Measurements from ENCODE around the gene NKAIN2.
A peak's percentile ranks its signal among the peaks of the same experiment; 100 is the strongest.

NKAIN2 gene

DNA sequence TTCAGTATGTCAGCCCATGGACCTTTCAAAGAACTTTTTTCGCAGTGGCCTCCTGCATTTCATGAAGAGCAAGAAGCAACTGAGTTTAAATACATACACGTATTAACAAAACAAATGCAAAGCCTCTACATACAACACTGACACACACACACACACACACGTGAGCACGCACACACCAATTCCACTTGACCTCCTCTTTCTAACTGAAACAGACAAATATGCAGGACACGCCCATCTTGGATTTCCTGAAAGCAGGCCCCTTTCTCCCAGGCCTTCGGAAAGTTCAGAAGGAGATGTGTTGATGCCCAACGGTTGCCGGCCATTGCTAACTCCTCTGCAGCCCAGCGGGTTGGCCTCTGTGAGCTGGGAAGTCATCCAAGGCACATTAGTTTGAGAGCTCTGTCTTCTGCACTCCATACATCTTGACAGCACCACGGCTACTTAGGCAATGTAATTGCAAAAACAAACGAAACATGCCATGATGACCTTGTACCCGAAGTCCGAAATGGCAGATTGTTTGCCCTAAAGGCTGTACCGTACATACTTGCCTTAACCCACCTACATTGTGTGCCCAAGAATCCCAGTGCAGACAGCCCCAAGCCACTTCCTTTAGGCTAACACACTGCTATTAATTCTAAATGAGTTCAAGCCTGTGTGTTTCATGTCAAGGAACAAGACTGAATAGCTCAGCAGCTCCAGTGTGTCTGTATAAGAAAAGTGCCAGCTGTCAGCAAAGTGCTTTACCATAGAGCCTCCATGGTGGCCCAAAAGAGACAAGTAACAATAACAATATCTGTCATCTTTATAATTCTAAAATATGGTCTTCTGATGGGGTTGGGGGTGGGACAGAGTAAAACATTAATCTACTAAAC, 1019.8 kb downstream of the NKAIN2 start (continued):
- TF ChIP-seq, protein P1, sequence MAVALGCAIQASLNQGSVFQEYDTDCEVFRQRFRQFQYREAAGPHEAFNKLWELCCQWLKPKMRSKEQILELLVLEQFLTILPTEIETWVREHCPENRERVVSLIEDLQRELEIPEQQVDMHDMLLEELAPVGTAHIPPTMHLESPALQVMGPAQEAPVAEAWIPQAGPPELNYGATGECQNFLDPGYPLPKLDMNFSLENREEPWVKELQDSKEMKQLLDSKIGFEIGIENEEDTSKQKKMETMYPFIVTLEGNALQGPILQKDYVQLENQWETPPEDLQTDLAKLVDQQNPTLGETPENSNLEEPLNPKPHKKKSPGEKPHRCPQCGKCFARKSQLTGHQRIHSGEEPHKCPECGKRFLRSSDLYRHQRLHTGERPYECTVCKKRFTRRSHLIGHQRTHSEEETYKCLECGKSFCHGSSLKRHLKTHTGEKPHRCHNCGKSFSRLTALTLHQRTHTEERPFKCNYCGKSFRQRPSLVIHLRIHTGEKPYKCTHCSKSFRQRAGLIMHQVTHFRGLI (tag by site-specific recombination; IDR thresholded peaks at IDR 0.05) = peak; percentile 99
- TF ChIP-seq ZBTB17 (tag by site-specific recombination; IDR thresholded peaks at IDR 0.05) (peak; percentile 79), ZNF837 (tag by site-specific recombination; IDR thresholded peaks at IDR 0.05) (no peak), ZNF843 (tag by site-specific recombination; IDR thresholded peaks at IDR 0.05) (peak; percentile 71), ZNF561 (tag by site-specific recombination; IDR thresholded peaks at IDR 0.05; ENCODE audit: borderline replicate concordance) (0 out of 2 replicates have a peak, but pooled peaks have one; percentile 15), ZNF24 (tag by site-specific recombination; IDR thresholded peaks at IDR 0.05) (0 out of 2 replicates have a peak, but pooled peaks have one; percentile 20), KLF9 (tag by site-specific recombination; IDR thresholded peaks at IDR 0.05; ENCODE audit: low read depth) (peak; percentile 72)
- TF ChIP-seq, protein P2, sequence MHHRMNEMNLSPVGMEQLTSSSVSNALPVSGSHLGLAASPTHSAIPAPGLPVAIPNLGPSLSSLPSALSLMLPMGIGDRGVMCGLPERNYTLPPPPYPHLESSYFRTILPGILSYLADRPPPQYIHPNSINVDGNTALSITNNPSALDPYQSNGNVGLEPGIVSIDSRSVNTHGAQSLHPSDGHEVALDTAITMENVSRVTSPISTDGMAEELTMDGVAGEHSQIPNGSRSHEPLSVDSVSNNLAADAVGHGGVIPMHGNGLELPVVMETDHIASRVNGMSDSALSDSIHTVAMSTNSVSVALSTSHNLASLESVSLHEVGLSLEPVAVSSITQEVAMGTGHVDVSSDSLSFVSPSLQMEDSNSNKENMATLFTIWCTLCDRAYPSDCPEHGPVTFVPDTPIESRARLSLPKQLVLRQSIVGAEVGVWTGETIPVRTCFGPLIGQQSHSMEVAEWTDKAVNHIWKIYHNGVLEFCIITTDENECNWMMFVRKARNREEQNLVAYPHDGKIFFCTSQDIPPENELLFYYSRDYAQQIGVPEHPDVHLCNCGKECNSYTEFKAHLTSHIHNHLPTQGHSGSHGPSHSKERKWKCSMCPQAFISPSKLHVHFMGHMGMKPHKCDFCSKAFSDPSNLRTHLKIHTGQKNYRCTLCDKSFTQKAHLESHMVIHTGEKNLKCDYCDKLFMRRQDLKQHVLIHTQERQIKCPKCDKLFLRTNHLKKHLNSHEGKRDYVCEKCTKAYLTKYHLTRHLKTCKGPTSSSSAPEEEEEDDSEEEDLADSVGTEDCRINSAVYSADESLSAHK (tag by site-specific recombination; IDR thresholded peaks at IDR 0.05) = peak; percentile 74

DNA sequence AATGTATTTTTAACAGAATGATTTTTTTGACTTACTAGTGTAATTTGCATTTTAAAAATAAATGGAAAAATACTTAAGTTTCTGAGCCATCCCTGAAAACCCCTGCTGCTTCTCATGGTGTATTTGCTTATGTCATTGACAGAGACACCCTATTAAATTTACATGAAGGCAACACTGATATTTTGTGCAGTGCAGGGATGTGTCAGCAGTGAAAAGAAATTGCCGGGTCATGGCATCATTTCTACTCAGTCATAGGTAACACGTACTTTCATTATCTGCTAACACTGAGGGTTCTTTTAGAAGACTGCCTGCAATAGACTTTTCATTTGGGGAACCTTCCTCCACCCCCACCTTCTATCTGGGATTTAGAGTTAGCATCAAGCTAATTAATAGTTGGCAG, 1021.9 kb downstream of the NKAIN2 start:
- H3K9me3 ChIP-seq (ENCODE audit: control insufficient read depth, insufficient read depth, low read depth, low read length) = no peaks in the 10 kb centered on the region; the same call in 1 of the 2 replicates
- peaks cover 40% of the 10 kb centered on the region for H3K4me1 ChIP-seq (ENCODE audit: control insufficient read depth, insufficient read depth, low read length)
- CTCF ChIA-PET = no interaction called here
- H3K36me3 ChIP-seq (ENCODE audit: control insufficient read depth in 2 of 2, insufficient read depth in 1 of 2, low read length in 2 of 2) = no peaks in the 10 kb centered on the region
- POLR2A ChIA-PET = no interaction called here
- H3K27ac ChIP-seq (ENCODE audit: extremely low read depth, low read depth, low read length) = no peak overlapping the region
- H3K4me3 ChIP-seq (ENCODE audit: low read depth, low read length) = no peak overlapping the region
- TF ChIP-seq ZNF660 (tag by site-specific recombination; IDR thresholded peaks at IDR 0.05) (no peak), GLIS1 (tag by site-specific recombination; IDR thresholded peaks at IDR 0.05) (no peak), GLIS2 (tag by site-specific recombination; IDR thresholded peaks at IDR 0.05) (no peak), SP7 (tag by site-specific recombination; IDR thresholded peaks at IDR 0.05) (no peak), ZFHX2 (tag by site-specific recombination; conservative IDR thresholded peaks at IDR 0.05) (no peak), ZNF16 (tag by site-specific recombination; IDR thresholded peaks at IDR 0.05; ENCODE audit: low read depth) (no peak), ZBTB17 (tag by site-specific recombination; IDR thresholded peaks at IDR 0.05) (no peak), ZNF610 (tag by site-specific recombination; IDR thresholded peaks at IDR 0.05; ENCODE audit: borderline replicate concordance) (no peak), ZNF350 (tag by site-specific recombination; IDR thresholded peaks at IDR 0.05) (no peak), GLI2 (tag by site-specific recombination; IDR thresholded peaks at IDR 0.05; ENCODE audit: borderline replicate concordance, low read depth) (no peak), ZNF626 (tag by site-specific recombination; IDR thresholded peaks at IDR 0.05) (no peak), ZNF292 (tag by site-specific recombination; IDR thresholded peaks at IDR 0.05; ENCODE audit: borderline replicate concordance, low read depth) (no peak), GLI4 (tag by site-specific recombination; IDR thresholded peaks at IDR 0.05) (no peak), ZNF521 (tag by site-specific recombination; IDR thresholded peaks at IDR 0.05) (no peak), ZNF664 (tag by site-specific recombination; IDR thresholded peaks at IDR 0.05) (no peak), ZNF416 (tag by site-specific recombination; IDR thresholded peaks at IDR 0.05) (no peak)
- TF ChIP-seq, protein P3, sequence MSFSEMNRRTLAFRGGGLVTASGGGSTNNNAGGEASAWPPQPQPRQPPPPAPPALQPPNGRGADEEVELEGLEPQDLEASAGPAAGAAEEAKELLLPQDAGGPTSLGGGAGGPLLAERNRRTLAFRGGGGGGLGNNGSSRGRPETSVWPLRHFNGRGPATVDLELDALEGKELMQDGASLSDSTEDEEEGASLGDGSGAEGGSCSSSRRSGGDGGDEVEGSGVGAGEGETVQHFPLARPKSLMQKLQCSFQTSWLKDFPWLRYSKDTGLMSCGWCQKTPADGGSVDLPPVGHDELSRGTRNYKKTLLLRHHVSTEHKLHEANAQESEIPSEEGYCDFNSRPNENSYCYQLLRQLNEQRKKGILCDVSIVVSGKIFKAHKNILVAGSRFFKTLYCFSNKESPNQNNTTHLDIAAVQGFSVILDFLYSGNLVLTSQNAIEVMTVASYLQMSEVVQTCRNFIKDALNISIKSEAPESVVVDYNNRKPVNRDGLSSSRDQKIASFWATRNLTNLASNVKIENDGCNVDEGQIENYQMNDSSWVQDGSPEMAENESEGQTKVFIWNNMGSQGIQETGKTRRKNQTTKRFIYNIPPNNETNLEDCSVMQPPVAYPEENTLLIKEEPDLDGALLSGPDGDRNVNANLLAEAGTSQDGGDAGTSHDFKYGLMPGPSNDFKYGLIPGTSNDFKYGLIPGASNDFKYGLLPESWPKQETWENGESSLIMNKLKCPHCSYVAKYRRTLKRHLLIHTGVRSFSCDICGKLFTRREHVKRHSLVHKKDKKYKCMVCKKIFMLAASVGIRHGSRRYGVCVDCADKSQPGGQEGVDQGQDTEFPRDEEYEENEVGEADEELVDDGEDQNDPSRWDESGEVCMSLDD (tag by site-specific recombination; IDR thresholded peaks at IDR 0.05) = no peak
- TF ChIP-seq, protein P4, sequence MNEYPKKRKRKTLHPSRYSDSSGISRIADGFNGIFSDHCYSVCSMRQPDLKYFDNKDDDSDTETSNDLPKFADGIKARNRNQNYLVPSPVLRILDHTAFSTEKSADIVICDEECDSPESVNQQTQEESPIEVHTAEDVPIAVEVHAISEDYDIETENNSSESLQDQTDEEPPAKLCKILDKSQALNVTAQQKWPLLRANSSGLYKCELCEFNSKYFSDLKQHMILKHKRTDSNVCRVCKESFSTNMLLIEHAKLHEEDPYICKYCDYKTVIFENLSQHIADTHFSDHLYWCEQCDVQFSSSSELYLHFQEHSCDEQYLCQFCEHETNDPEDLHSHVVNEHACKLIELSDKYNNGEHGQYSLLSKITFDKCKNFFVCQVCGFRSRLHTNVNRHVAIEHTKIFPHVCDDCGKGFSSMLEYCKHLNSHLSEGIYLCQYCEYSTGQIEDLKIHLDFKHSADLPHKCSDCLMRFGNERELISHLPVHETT (tag by site-specific recombination; IDR thresholded peaks at IDR 0.05) = no peak
